ENCODE data around the gene OR5H6. TPM values are rescaled to one million over a fixed set of nuclear protein-coding genes. Genes with fewer than 3 reads are reported as not detected.

Gene OR5H6
- total RNA-seq, 2 experiments from 2014 or later = not detected

- DNase-seq (ENCODE audit: low spot score) = peak; percentile 16
- TF ChIP-seq EZH2phosphoT487 (IDR thresholded peaks at IDR 0.05; ENCODE audit: borderline replicate concordance, low read depth, low read length) = no peak
- TF ChIP-seq, protein P1, sequence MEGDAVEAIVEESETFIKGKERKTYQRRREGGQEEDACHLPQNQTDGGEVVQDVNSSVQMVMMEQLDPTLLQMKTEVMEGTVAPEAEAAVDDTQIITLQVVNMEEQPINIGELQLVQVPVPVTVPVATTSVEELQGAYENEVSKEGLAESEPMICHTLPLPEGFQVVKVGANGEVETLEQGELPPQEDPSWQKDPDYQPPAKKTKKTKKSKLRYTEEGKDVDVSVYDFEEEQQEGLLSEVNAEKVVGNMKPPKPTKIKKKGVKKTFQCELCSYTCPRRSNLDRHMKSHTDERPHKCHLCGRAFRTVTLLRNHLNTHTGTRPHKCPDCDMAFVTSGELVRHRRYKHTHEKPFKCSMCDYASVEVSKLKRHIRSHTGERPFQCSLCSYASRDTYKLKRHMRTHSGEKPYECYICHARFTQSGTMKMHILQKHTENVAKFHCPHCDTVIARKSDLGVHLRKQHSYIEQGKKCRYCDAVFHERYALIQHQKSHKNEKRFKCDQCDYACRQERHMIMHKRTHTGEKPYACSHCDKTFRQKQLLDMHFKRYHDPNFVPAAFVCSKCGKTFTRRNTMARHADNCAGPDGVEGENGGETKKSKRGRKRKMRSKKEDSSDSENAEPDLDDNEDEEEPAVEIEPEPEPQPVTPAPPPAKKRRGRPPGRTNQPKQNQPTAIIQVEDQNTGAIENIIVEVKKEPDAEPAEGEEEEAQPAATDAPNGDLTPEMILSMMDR (conservative IDR thresholded peaks at IDR 0.05; ENCODE audit: low read length) = peak; percentile 72
- Histone ChIP-seq H3K4me3 (ENCODE audit: low read depth, low read length, poor library complexity, severe bottlenecking) (no peak overlapping the region), H3K27ac (ENCODE audit: low read depth, low read length, poor library complexity, severe bottlenecking) (no peak overlapping the region), H3K4me1 (ENCODE audit: insufficient read depth, low read length, poor library complexity, severe bottlenecking) (no peaks in the 10 kb centered on the region), H3K9me2 (ENCODE audit: insufficient read depth, low read length) (no peaks in the 10 kb centered on the region), H3K79me2 (ENCODE audit: insufficient read depth, low read depth, low read length) (no peaks in the 10 kb centered on the region), H4K20me1 (ENCODE audit: insufficient read depth, low read length) (no peaks in the 10 kb centered on the region), H3K4me2 (ENCODE audit: low read length) (no peak overlapping the region), H3K36me3 (ENCODE audit: insufficient read depth, low read length) (no peaks in the 10 kb centered on the region), H3K9me3 (ENCODE audit: low read length) (no peaks in the 10 kb centered on the region), H2AFZ (ENCODE audit: low read length) (no peak overlapping the region)
- ChIA-PET CTCF (ENCODE audit: unreplicated experiment) (no interaction called here), POLR2A (no interaction called here)
- no TSS peak for BruUV-seq (replicated peaks)
- intact Hi-C loops (cut with micrococcal nuclease; ENCODE audit: unreplicated experiment) = no loop called here
Measured at GRCh38 chr3:98259707-98260106, 4.3 kb upstream of the OR5H6 start.

GRCh38 chr3:98262046-98262445 is 2.0 kb upstream of the OR5H6 start:
- intact Hi-C loops (cut with micrococcal nuclease; ENCODE audit: unreplicated experiment) = no loop called here
- H3K9me2 ChIP-seq (ENCODE audit: insufficient read depth, low read length) = no peaks in the 10 kb centered on the region
- no peaks in the 10 kb centered on the region for H3K4me1 ChIP-seq (ENCODE audit: insufficient read depth, low read length, poor library complexity, severe bottlenecking)
- ChIA-PET CTCF (ENCODE audit: unreplicated experiment) (no interaction called here), POLR2A (no interaction called here)
- H2AFZ ChIP-seq (ENCODE audit: low read length) = no peak overlapping the region
- no peaks in the 10 kb centered on the region for H3K79me2 ChIP-seq (ENCODE audit: insufficient read depth, low read depth, low read length)
- no peak overlapping the region for H3K4me2 ChIP-seq (ENCODE audit: low read length)
- H3K27ac ChIP-seq (ENCODE audit: low read depth, low read length, poor library complexity, severe bottlenecking) = no peak overlapping the region
- no peak overlapping the region for H3K4me3 ChIP-seq (ENCODE audit: low read depth, low read length, poor library complexity, severe bottlenecking)
- H3K9me3 ChIP-seq (ENCODE audit: low read length) = no peaks in the 10 kb centered on the region
- H3K36me3 ChIP-seq (ENCODE audit: insufficient read depth, low read length) = no peaks in the 10 kb centered on the region
- TF ChIP-seq, protein P1 (conservative IDR thresholded peaks at IDR 0.05; ENCODE audit: low read length) = no peak
- no peak for TF ChIP-seq EZH2phosphoT487 (IDR thresholded peaks at IDR 0.05; ENCODE audit: borderline replicate concordance, low read depth, low read length)
- H4K20me1 ChIP-seq (ENCODE audit: insufficient read depth, low read length) = no peaks in the 10 kb centered on the region
- no TSS peak for BruUV-seq (replicated peaks)
- no peak for DNase-seq (ENCODE audit: low spot score)

GRCh38 chr3:98269846-98270245 is 5.8 kb downstream of the OR5H6 start:
- TF ChIP-seq EZH2phosphoT487 (IDR thresholded peaks at IDR 0.05; ENCODE audit: borderline replicate concordance, low read depth, low read length) = no peak
- TF ChIP-seq, protein P1 (conservative IDR thresholded peaks at IDR 0.05; ENCODE audit: low read length) = no peak
- ChIA-PET CTCF (ENCODE audit: unreplicated experiment) (no interaction called here), POLR2A (no interaction called here)
- no peak overlapping the region for H3K4me2 ChIP-seq (ENCODE audit: low read length)
- H3K4me3 ChIP-seq (ENCODE audit: low read depth, low read length, poor library complexity, severe bottlenecking) = no peak overlapping the region
- no peaks in the 10 kb centered on the region for H3K4me1 ChIP-seq (ENCODE audit: insufficient read depth, low read length, poor library complexity, severe bottlenecking)
- no peak overlapping the region for H3K27ac ChIP-seq (ENCODE audit: low read depth, low read length, poor library complexity, severe bottlenecking)
- BruUV-seq (replicated peaks) = no TSS peak
- H3K36me3 ChIP-seq (ENCODE audit: insufficient read depth, low read length) = no peaks in the 10 kb centered on the region
- no peaks in the 10 kb centered on the region for H4K20me1 ChIP-seq (ENCODE audit: insufficient read depth, low read length)
- no peaks in the 10 kb centered on the region for H3K9me3 ChIP-seq (ENCODE audit: low read length)
- H3K79me2 ChIP-seq (ENCODE audit: insufficient read depth, low read depth, low read length) = no peaks in the 10 kb centered on the region
- DNase-seq (ENCODE audit: low spot score) = no peak
- intact Hi-C loops (cut with micrococcal nuclease; ENCODE audit: unreplicated experiment) = no loop called here
- H3K9me2 ChIP-seq (ENCODE audit: insufficient read depth, low read length) = no peaks in the 10 kb centered on the region
- no peak overlapping the region for H2AFZ ChIP-seq (ENCODE audit: low read length)
